DOHH2 (cell line): ENCODE data around the gene VPS41.
"Not testable (repeated sequence)": the region's sequence is repeated elsewhere in the genome, so short reads cannot be mapped to it uniquely, and the experiment has no call there.

Experiments used
- H3F3A ChIP-seq: fragments of 200-600 bp; sonication (generic), shearing (Covaris generic); 2 replicates; pipeline ENCODE4 v1.6.0; 2016; ENCODE audit warnings: antibody characterized with exemption, mild to moderate bottlenecking; ENCODE audit not compliant: control insufficient read depth, insufficient read depth
- H3K27ac ChIP-seq: fragments of 200-600 bp; sonication (generic); 2 replicates; pipeline ENCODE4 v1.5.1; 2014; ENCODE audit warnings: low read depth, mild to moderate bottlenecking, low read length, moderate library complexity
- H3K27me3 ChIP-seq: fragments of 200-600 bp; sonication (generic); 2 replicates; pipeline ENCODE4 v1.6.1; 2014; ENCODE audit warnings: mild to moderate bottlenecking, low read length, mixed read lengths; ENCODE audit not compliant: control insufficient read depth
- H3K36me3 ChIP-seq: fragments of 200-600 bp; sonication (generic); 2 replicates; pipeline ENCODE4 v1.6.1; 2014; ENCODE audit warnings: mild to moderate bottlenecking, low read length, moderate library complexity, mixed read lengths; ENCODE audit not compliant: control insufficient read depth
- H3K4me1 ChIP-seq: fragments of 200-600 bp; sonication (generic); 2 replicates; pipeline ENCODE4 v1.6.1; 2014; ENCODE audit warnings: mild to moderate bottlenecking, low read length, mixed read lengths; ENCODE audit not compliant: control insufficient read depth
- H3K4me2 ChIP-seq: fragments of 200-600 bp; sonication (generic); 2 replicates; pipeline ENCODE4 v1.6.0; 2014; ENCODE audit warnings: mild to moderate bottlenecking, low read length, moderate library complexity
- H3K4me3 ChIP-seq: fragments of 200-600 bp; sonication (generic); 2 replicates; pipeline ENCODE4 v1.5.1; 2014; ENCODE audit warnings: mild to moderate bottlenecking, low read length, mixed read lengths
- H3K79me2 ChIP-seq: fragments of 200-600 bp; sonication (generic); 2 replicates; pipeline ENCODE4 v1.6.1; 2014; ENCODE audit warnings: mild to moderate bottlenecking, low read length, mixed read lengths; ENCODE audit not compliant: control insufficient read depth
- H3K9me2 ChIP-seq: fragments of 200-600 bp; sonication (generic); replicated peaks from 2 replicates; pipeline ENCODE4 v1.6.1; 2014; ENCODE audit warnings: mild to moderate bottlenecking, low read length, mixed read lengths; ENCODE audit not compliant: control insufficient read depth
- H3K9me3 ChIP-seq: fragments of 200-600 bp; sonication (generic); 2 replicates; pipeline ENCODE4 v1.6.1; 2014; ENCODE audit warnings: antibody characterized with exemption, low read length, mixed read lengths; ENCODE audit not compliant: control insufficient read depth, insufficient read depth
- H4K20me1 ChIP-seq: fragments of 200-600 bp; sonication (generic); 2 replicates; pipeline ENCODE4 v1.6.0; 2014; ENCODE audit warnings: low read depth, mild to moderate bottlenecking, antibody characterized with exemption, low read length, moderate library complexity; ENCODE audit not compliant: control insufficient read depth, insufficient read depth
- CTCF ChIP-seq: fragments of 200-600 bp; sonication (generic); IDR thresholded peaks from one replicate; pipeline ENCODE4 v1.5.1; 2014; ENCODE audit warnings: antibody characterized with exemption, mild to moderate bottlenecking, low read depth, low read length; ENCODE audit not compliant: poor library complexity, severe bottlenecking
- EZH2phosphoT487 ChIP-seq: fragments of 200-600 bp; sonication (generic); IDR thresholded peaks from 2 replicates; pipeline ENCODE4 v1.6.1; 2017; ENCODE audit warnings: borderline replicate concordance, mild to moderate bottlenecking, antibody characterized with exemption, low read length, moderate library complexity, mixed read lengths

VPS41 gene

GRCh38 chr7:38858259-38858884 lies 50.6 kb downstream of the VPS41 start:
- Histone ChIP-seq H4K20me1 (no peaks in the 10 kb centered on the region), H3K27ac (no peak overlapping the region)

GRCh38 chr7:38855867-38856266 lies 53.1 kb downstream of the VPS41 start:
- Histone ChIP-seq H3F3A (no peaks in the 10 kb centered on the region), H3K4me1 (peaks cover 20% of the 10 kb centered on the region), H3K79me2 (no peaks in the 10 kb centered on the region), H3K27ac (peak overlapping the region; percentile 26), H3K9me2 (no peaks in the 10 kb centered on the region), H3K36me3 (peaks cover 4% of the 10 kb centered on the region; the same call in 1 of the 2 replicates), H3K4me2 (peak overlapping the region; percentile 25), H3K27me3 (no peaks in the 10 kb centered on the region), H3K4me3 (peak overlapping the region; percentile 4; the same call in 1 of the 2 replicates), H4K20me1 (no peaks in the 10 kb centered on the region), H3K9me3 (no peaks in the 10 kb centered on the region)
- TF ChIP-seq CTCF (no peak), EZH2phosphoT487 (no peak)

More at GRCh38 chr7:38858259-38858884, 50.6 kb downstream of the VPS41 start:
- peaks cover 20% of the 10 kb centered on the region for H3K4me1 ChIP-seq
- H3K36me3 ChIP-seq = peaks cover 20% of the 10 kb centered on the region
- no peak overlapping the region for H3K4me3 ChIP-seq
- H3K79me2 ChIP-seq = no peaks in the 10 kb centered on the region
- H3F3A ChIP-seq = no peaks in the 10 kb centered on the region
- no peak overlapping the region for H3K4me2 ChIP-seq
- H3K9me2 ChIP-seq = no peaks in the 10 kb centered on the region
- H3K9me3 ChIP-seq = no peaks in the 10 kb centered on the region
- TF ChIP-seq EZH2phosphoT487 (no peak), CTCF (no peak)
- no peaks in the 10 kb centered on the region for H3K27me3 ChIP-seq

- Histone ChIP-seq H3K27ac (peak overlapping the region; percentile 26), H4K20me1 (no peaks in the 10 kb centered on the region), H3K4me3 (peak overlapping the region; percentile 4; the same call in 1 of the 2 replicates), H3K27me3 (no peaks in the 10 kb centered on the region), H3F3A (no peaks in the 10 kb centered on the region), H3K9me3 (no peaks in the 10 kb centered on the region), H3K36me3 (0 out of 2 replicates have a peak, but pooled peaks cover 4% of the 10 kb centered on the region), H3K4me2 (peak overlapping the region; percentile 25), H3K9me2 (no peaks in the 10 kb centered on the region), H3K4me1 (peaks cover 20% of the 10 kb centered on the region), H3K79me2 (no peaks in the 10 kb centered on the region)
- no peak for TF ChIP-seq EZH2phosphoT487
- no peak for TF ChIP-seq CTCF
These were observed 53.6 kb downstream of the VPS41 start for GRCh38 chr7:38855386-38855785.

- not testable (repeated sequence) for H4K20me1 ChIP-seq, H3K36me3 ChIP-seq, H3K9me2 ChIP-seq, H3K9me3 ChIP-seq, H3K27me3 ChIP-seq, H3K79me2 ChIP-seq, H3F3A ChIP-seq
- peak overlapping the region; percentile 25 for H3K4me2 ChIP-seq
- H3K4me1 ChIP-seq = peaks cover 20% of the 10 kb centered on the region
- 0 out of 2 replicates have a peak overlapping the region, but pooled peaks have one; percentile 4 for H3K4me3 ChIP-seq
- peak overlapping the region; percentile 26 for H3K27ac ChIP-seq
These were observed 54.0 kb downstream of the VPS41 start for GRCh38 chr7:38854947-38855346.
